SK-N-SH treated with all-trans-retinoic acid at 6 μM for 48 hours (cell line): ENCODE measurements around the gene MOSMO.

Source experiments
- ZC3H10 ChIP-seq: fragments of 250-450 bp; sonication (Bioruptor Pico); IDR thresholded peaks from 2 replicates; pipeline ENCODE4 v1.5.1; 2021; ENCODE audit warnings: mild to moderate bottlenecking, moderate library complexity
- ZNF565 ChIP-seq: fragments of 450-650 bp; formaldehyde crosslinking; conservative IDR thresholded peaks from 2 replicates; pipeline ENCODE4 v1.5.0; 2020; ENCODE audit warnings: low read depth, mild to moderate bottlenecking, moderate library complexity
- ZNF70 ChIP-seq: fragments of 450-650 bp; formaldehyde crosslinking; IDR thresholded peaks from 2 replicates; pipeline ENCODE4 v1.5.0; 2020; ENCODE audit warnings: mild to moderate bottlenecking, moderate library complexity
- TF ChIP-seq, protein P1 (sequence below): fragments of 250-450 bp; sonication (Bioruptor Pico); IDR thresholded peaks from 2 replicates; pipeline ENCODE4 v1.8.0; 2020; ENCODE audit warnings: mild to moderate bottlenecking, moderate library complexity, borderline replicate concordance

GRCh38 chr16:21991621-21992020, 16.3 kb upstream of the MOSMO start:
- no peak for TF ChIP-seq ZC3H10 (CRISPR knock-in tag)
- TF ChIP-seq, protein P1, sequence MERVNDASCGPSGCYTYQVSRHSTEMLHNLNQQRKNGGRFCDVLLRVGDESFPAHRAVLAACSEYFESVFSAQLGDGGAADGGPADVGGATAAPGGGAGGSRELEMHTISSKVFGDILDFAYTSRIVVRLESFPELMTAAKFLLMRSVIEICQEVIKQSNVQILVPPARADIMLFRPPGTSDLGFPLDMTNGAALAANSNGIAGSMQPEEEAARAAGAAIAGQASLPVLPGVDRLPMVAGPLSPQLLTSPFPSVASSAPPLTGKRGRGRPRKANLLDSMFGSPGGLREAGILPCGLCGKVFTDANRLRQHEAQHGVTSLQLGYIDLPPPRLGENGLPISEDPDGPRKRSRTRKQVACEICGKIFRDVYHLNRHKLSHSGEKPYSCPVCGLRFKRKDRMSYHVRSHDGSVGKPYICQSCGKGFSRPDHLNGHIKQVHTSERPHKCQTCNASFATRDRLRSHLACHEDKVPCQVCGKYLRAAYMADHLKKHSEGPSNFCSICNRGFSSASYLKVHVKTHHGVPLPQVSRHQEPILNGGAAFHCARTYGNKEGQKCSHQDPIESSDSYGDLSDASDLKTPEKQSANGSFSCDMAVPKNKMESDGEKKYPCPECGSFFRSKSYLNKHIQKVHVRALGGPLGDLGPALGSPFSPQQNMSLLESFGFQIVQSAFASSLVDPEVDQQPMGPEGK (CRISPR knock-in tag) = no peak
- TF ChIP-seq ZNF565 = no peak
- TF ChIP-seq ZNF70 (CRISPR knock-in tag) = no peak
